ENCODE data around the gene FBXO46.
"Not testable (repeated sequence)": the region's sequence is repeated elsewhere in the genome, so short reads cannot be mapped to it uniquely, and the experiment has no call there.

FBXO46 gene

GRCh38 chr19:45766296-45766868 lies 35.7 kb upstream of the FBXO46 start:
- DNase-seq, result no peak

GRCh38 chr19:45765702-45766295 lies 35.1 kb upstream of the FBXO46 start:
- DNase-seq, result no peak

- no peak for DNase-seq
These were observed 34.4 kb upstream of the FBXO46 start for GRCh38 chr19:45764945-45765701.

- no peak for DNase-seq
These were observed 33.8 kb upstream of the FBXO46 start for GRCh38 chr19:45764475-45764874.

- DNase-seq, result no peak
These were observed 33.1 kb upstream of the FBXO46 start for GRCh38 chr19:45763691-45764294.

GRCh38 chr19:45762870-45763631 lies 32.4 kb upstream of the FBXO46 start:
- DNase-seq, result no peak

- DNase-seq, result no peak
These were observed 31.0 kb upstream of the FBXO46 start for GRCh38 chr19:45761714-45762113.

- DNase-seq, result no peak
These were observed 28.2 kb upstream of the FBXO46 start for GRCh38 chr19:45758921-45759320.

- no peak for DNase-seq
These were observed 27.0 kb upstream of the FBXO46 start for GRCh38 chr19:45757695-45758094.

- no peak for DNase-seq
These were observed 23.6 kb upstream of the FBXO46 start for GRCh38 chr19:45754323-45754722.

- no peak for DNase-seq
These were observed 22.9 kb upstream of the FBXO46 start for GRCh38 chr19:45753548-45753947.

- DNase-seq, result no peak
These were observed 21.9 kb upstream of the FBXO46 start for GRCh38 chr19:45752639-45753038.

- not testable (repeated sequence) for DNase-seq
These were observed 20.8 kb upstream of the FBXO46 start for GRCh38 chr19:45751483-45751882.

GRCh38 chr19:45747513-45747912 lies 16.8 kb upstream of the FBXO46 start:
- no peak for DNase-seq

- no peak for DNase-seq
These were observed 16.2 kb upstream of the FBXO46 start for GRCh38 chr19:45746866-45747265.

- DNase-seq, result no peak
These were observed 14.9 kb upstream of the FBXO46 start for GRCh38 chr19:45745606-45746005.

- DNase-seq, result no peak
These were observed 12.3 kb upstream of the FBXO46 start for GRCh38 chr19:45742969-45743368.

GRCh38 chr19:45739498-45740439 lies 9.1 kb upstream of the FBXO46 start:
- DNase-seq, result no peak

GRCh38 chr19:45733160-45733810 lies 2.6 kb upstream of the FBXO46 start, which contains the start of gene MEIOSIN:
Gene MEIOSIN, plus strand, starts transcription at chr19:45733439. Its CDS starts 1,938 bp downstream, at chr19:45735377.
- DNase-seq, result no peak

- DNase-seq, result peak; percentile 70
These were observed 851 bp downstream of the FBXO46 start for GRCh38 chr19:45729800-45730290.

- not testable (repeated sequence) for DNase-seq
These were observed 2.0 kb downstream of the FBXO46 start for GRCh38 chr19:45728683-45729082.
